ENCODE measurements around the gene RETSAT. TPM values are rescaled to one million over a fixed set of nuclear protein-coding genes. Genes with fewer than 3 reads are reported as not detected.
"Not testable (repeated sequence)": the region's sequence is repeated elsewhere in the genome, so short reads cannot be mapped to it uniquely, and the experiment has no call there.

RETSAT gene
- total RNA-seq, 4 donors from 2014 or later: 55.8 to 73.3 (median 66.9) TPM

- Histone ChIP-seq H3K4me3 (no peak overlapping the region), H3K27me3 (no peaks in the 10 kb centered on the region), H3K9me3 (no peaks in the 10 kb centered on the region), H3K27ac (no peak overlapping the region), H3K4me1 (peaks cover 0 to 20% (median 10%) of the 10 kb centered on the region in 3 donors), H3K36me3 (peaks cover 33 to 95% (median 53%) of the 10 kb centered on the region in 3 donors)
- intact Hi-C loops (cut with DNase I): no loop called here
- DNase-seq: no peak
- no peak for TF ChIP-seq CTCF (IDR thresholded peaks at IDR 0.05)
- TF ChIP-seq POLR2A (IDR thresholded peaks at IDR 0.05): no peak
- WGBS, 2 donors: 93 to 94% methylated on average over 3 of the region's 3 CpGs
These were observed 6.7 kb downstream of the RETSAT start for GRCh38 chr2:85347599-85347998.

GRCh38 chr2:85344356-85344954, 9.9 kb downstream of the RETSAT start:
- H3K27ac ChIP-seq: no peak overlapping the region
- H3K27me3 ChIP-seq: no peaks in the 10 kb centered on the region
- H3K9me3 ChIP-seq: no peaks in the 10 kb centered on the region
- H3K4me3 ChIP-seq: no peak overlapping the region
- whole genome bisulfite sequencing, 2 donors: 88 to 95% methylated on average over 6 to 10 of the region's 14 CpGs
- intact Hi-C loops (cut with DNase I): no loop called here
- H3K4me1 ChIP-seq: peaks cover 0 to 10% (median 0%) of the 10 kb centered on the region in 3 donors
- DNase-seq: no peak
- TF ChIP-seq POLR2A (IDR thresholded peaks at IDR 0.05) (no peak), CTCF (IDR thresholded peaks at IDR 0.05) (no peak)
- peaks cover 11 to 80% (median 32%) of the 10 kb centered on the region in 3 donors for H3K36me3 ChIP-seq

- Histone ChIP-seq H3K4me1 (peaks cover 0 to 10% (median 0%) of the 10 kb centered on the region in 3 donors), H3K36me3 (peaks cover 8 to 69% (median 28%) of the 10 kb centered on the region in 3 donors)
- 89 to 100% methylated on average over 1 to 3 of the region's 10 CpGs for WGBS, 2 donors
- H3K4me3 ChIP-seq; DNase-seq; H3K27ac ChIP-seq; H3K9me3 ChIP-seq; intact Hi-C loops (cut with DNase I); H3K27me3 ChIP-seq: not testable (repeated sequence)
These were observed 11.0 kb downstream of the RETSAT start for GRCh38 chr2:85343207-85343895.

GRCh38 chr2:85342156-85342555, 12.2 kb downstream of the RETSAT start:
- H3K4me3 ChIP-seq: no peak overlapping the region
- intact Hi-C loops (cut with DNase I): no loop called here
- WGBS, 2 donors: 79 to 86% methylated on average over 2 to 3 of the region's 3 CpGs
- peaks cover 8 to 57% (median 28%) of the 10 kb centered on the region in 3 donors for H3K36me3 ChIP-seq
- no peak for TF ChIP-seq POLR2A (IDR thresholded peaks at IDR 0.05)
- no peak for TF ChIP-seq CTCF (IDR thresholded peaks at IDR 0.05)
- peaks cover 0 to under 1% (median 0%) of the 10 kb centered on the region in 4 donors for H3K27me3 ChIP-seq
- H3K4me1 ChIP-seq: peaks cover 0 to 10% (median 0%) of the 10 kb centered on the region in 3 donors
- H3K27ac ChIP-seq: no peak overlapping the region
- no peak for DNase-seq
- no peaks in the 10 kb centered on the region for H3K9me3 ChIP-seq

GRCh38 chr2:85341269-85342029, 12.9 kb downstream of the RETSAT start:
- intact Hi-C loops (cut with DNase I): no loop called here
- H3K4me3 ChIP-seq: no peak overlapping the region
- no peak for DNase-seq
- 92 to 97% methylated on average over 12 to 30 of the region's 30 CpGs for WGBS, 2 donors
- H3K36me3 ChIP-seq: peaks cover 8 to 50% (median 23%) of the 10 kb centered on the region in 3 donors
- H3K9me3 ChIP-seq: no peaks in the 10 kb centered on the region
- H3K27ac ChIP-seq: no peak overlapping the region
- peaks cover 0 to 10% (median 0%) of the 10 kb centered on the region in 3 donors for H3K4me1 ChIP-seq
- TF ChIP-seq POLR2A (IDR thresholded peaks at IDR 0.05): no peak
- TF ChIP-seq CTCF (IDR thresholded peaks at IDR 0.05): no peak
- H3K27me3 ChIP-seq: peaks cover 0 to 7% (median 0%) of the 10 kb centered on the region in 4 donors
